Measurements from ENCODE around the gene PDLIM4.
A peak's percentile ranks its signal among the peaks of the same experiment; 100 is the strongest.

PDLIM4 gene

DNA sequence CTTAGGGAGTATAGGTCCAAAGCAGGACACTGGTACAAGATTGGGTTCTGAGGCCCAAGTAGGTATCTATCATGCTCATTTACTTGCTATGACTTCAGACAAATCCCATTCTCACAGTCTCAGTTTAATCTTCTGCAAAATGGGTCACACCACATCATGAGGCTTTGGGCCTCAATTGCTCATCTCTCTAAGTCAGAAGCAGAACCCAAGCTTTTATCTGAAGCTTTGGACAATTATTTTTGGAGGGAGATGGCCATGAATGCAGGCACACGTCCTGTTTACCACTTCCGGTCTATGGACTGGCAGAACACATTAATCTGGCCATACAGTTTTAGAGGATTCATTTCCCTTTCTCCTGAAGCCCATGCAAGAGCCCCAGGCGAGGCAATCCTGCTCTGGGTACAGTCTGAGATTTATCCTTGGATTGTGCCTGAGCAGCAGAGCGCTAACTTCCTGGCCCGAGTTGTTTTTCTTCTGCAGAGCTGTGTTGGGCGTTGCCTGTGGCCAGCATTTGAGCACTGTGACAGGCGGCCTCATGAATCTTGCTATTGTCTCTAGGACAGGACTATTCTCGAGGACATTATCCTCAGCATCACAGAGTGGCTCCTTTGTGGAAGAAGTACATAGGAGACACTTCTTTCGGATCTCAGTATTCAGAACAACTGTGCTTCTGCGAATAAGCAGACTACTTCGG is 52.8 kb downstream of the PDLIM4 start:
- no peak overlapping the region for H3K9ac ChIP-seq (ENCODE audit: insufficient read length, low read depth)
- no peak for DNase-seq (ENCODE audit: low read depth, low spot score)
- no peak overlapping the region for H3K4me3 ChIP-seq (ENCODE audit: insufficient read length, low read depth)
- peaks cover 7% of the 10 kb centered on the region for H3K9me3 ChIP-seq (ENCODE audit: insufficient read depth, low read length)
- TF ChIP-seq YY1 (IDR thresholded peaks at IDR 0.05; ENCODE audit: insufficient read depth, insufficient read length) (no peak), SUZ12 (IDR thresholded peaks at IDR 0.05; ENCODE audit: extremely low read depth, insufficient read depth, insufficient read length) (no peak), ZNF274 (IDR thresholded peaks at IDR 0.05; ENCODE audit: low read depth, low read length) (no peak)
- no peaks in the 10 kb centered on the region for H3K27me3 ChIP-seq (ENCODE audit: insufficient read depth, insufficient read length)
- no peaks in the 10 kb centered on the region for H3K36me3 ChIP-seq (ENCODE audit: insufficient read depth, insufficient read length, low read length)
- peaks cover 2% of the 10 kb centered on the region for H3K4me1 ChIP-seq (ENCODE audit: insufficient read depth, insufficient read length)

DNA sequence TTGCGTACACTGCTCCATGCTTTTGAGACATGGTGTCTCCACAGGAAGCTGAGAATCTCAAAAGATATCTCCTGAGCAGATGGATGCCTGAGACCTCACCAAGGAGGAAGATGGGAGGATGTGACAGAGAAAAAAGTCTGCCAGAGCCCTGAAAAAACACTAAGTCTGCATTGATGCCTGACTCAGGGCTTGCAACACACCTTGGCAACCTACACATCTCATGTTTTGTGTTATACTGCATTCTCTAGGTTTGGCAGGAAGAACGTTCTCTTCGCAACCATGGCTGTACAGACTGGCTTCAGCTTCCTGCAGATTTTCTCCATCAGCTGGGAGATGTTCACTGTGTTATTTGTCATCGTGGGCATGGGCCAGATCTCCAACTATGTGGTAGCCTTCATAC is 55.9 kb downstream of the PDLIM4 start:
- H3K9ac ChIP-seq (ENCODE audit: insufficient read length, low read depth) = no peak overlapping the region
- TF ChIP-seq ZNF274 (IDR thresholded peaks at IDR 0.05; ENCODE audit: low read depth, low read length) (no peak), YY1 (IDR thresholded peaks at IDR 0.05; ENCODE audit: insufficient read depth, insufficient read length) (no peak), SUZ12 (IDR thresholded peaks at IDR 0.05; ENCODE audit: extremely low read depth, insufficient read depth, insufficient read length) (no peak)
- H3K4me3 ChIP-seq (ENCODE audit: insufficient read length, low read depth) = no peak overlapping the region
- H3K36me3 ChIP-seq (ENCODE audit: insufficient read depth, insufficient read length, low read length) = no peaks in the 10 kb centered on the region
- H3K4me1 ChIP-seq (ENCODE audit: insufficient read depth, insufficient read length) = peaks cover 2% of the 10 kb centered on the region
- no peaks in the 10 kb centered on the region for H3K9me3 ChIP-seq (ENCODE audit: insufficient read depth, low read length)
- H3K27me3 ChIP-seq (ENCODE audit: insufficient read depth, insufficient read length) = no peaks in the 10 kb centered on the region
- DNase-seq (ENCODE audit: low read depth, low spot score) = no peak

DNA sequence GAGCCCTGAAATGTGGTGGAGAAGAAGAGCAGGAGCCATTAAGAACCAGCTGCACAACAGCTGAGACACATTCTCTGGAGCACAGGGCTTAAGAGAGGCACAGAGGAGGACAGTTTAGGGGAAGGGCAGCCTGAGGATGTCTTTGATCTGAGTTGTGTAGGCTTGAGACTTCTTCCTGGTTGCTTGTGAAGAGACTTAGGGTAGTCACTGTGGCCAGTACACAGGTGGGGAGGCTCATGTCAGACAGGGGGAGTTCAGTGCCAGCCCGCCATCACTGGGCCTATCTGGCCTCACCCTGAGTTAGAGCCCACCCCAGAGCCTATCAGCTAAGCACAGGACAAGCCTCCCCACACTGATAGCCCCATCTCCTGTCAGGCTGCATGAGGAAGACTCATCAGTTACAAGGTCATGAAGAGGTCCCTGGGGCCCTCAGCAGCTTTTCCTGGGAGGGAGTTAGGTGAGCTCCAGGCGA is 56.5 kb downstream of the PDLIM4 start:
- no peak overlapping the region for H3K4me3 ChIP-seq (ENCODE audit: insufficient read length, low read depth)
- H3K9me3 ChIP-seq (ENCODE audit: insufficient read depth, low read length) = no peaks in the 10 kb centered on the region
- DNase-seq (ENCODE audit: low read depth, low spot score) = no peak
- TF ChIP-seq SUZ12 (IDR thresholded peaks at IDR 0.05; ENCODE audit: extremely low read depth, insufficient read depth, insufficient read length) (no peak), YY1 (IDR thresholded peaks at IDR 0.05; ENCODE audit: insufficient read depth, insufficient read length) (no peak), ZNF274 (IDR thresholded peaks at IDR 0.05; ENCODE audit: low read depth, low read length) (no peak)
- H3K4me1 ChIP-seq (ENCODE audit: insufficient read depth, insufficient read length) = peaks cover 2% of the 10 kb centered on the region
- H3K36me3 ChIP-seq (ENCODE audit: insufficient read depth, insufficient read length, low read length) = no peaks in the 10 kb centered on the region
- no peak overlapping the region for H3K9ac ChIP-seq (ENCODE audit: insufficient read length, low read depth)
- H3K27me3 ChIP-seq (ENCODE audit: insufficient read depth, insufficient read length) = no peaks in the 10 kb centered on the region

DNA sequence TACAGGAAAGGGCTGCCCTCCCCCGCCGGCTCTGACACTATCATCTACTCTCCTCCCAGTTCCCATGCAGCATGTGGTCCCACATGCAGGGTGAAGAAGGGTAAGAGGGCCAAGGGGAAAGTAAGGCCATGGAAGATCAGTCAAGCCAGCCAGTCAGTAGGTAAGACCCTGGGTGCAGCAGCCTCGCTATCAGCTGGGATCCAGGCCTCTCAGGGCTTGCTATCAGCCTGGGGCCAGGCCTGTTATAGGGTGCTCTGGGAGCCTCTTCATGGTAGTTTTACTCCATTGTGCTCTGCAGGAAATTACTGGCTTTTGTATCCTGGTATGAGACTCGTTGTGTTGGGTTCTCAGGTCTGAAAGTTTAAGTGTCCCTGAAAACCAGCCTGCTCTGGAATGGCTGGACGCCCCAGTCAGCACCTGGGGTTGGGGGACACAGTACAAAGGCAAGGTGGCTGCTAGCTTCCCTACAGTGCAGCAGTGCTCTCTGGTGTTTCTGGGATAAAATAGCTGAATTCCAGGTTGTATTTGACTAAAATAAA is 58.1 kb downstream of the PDLIM4 start:
- H3K4me1 ChIP-seq (ENCODE audit: insufficient read depth, insufficient read length) = peaks cover 2% of the 10 kb centered on the region
- H3K4me3 ChIP-seq (ENCODE audit: insufficient read length, low read depth) = no peak overlapping the region
- no peaks in the 10 kb centered on the region for H3K36me3 ChIP-seq (ENCODE audit: insufficient read depth, insufficient read length, low read length)
- no peaks in the 10 kb centered on the region for H3K27me3 ChIP-seq (ENCODE audit: insufficient read depth, insufficient read length)
- no peak for DNase-seq (ENCODE audit: low read depth, low spot score)
- no peaks in the 10 kb centered on the region for H3K9me3 ChIP-seq (ENCODE audit: insufficient read depth, low read length)
- H3K9ac ChIP-seq (ENCODE audit: insufficient read length, low read depth) = no peak overlapping the region
- no peak for TF ChIP-seq ZNF274 (IDR thresholded peaks at IDR 0.05; ENCODE audit: low read depth, low read length)
- TF ChIP-seq YY1 (IDR thresholded peaks at IDR 0.05; ENCODE audit: insufficient read depth, insufficient read length) = no peak
- TF ChIP-seq SUZ12 (IDR thresholded peaks at IDR 0.05; ENCODE audit: extremely low read depth, insufficient read depth, insufficient read length) = no peak

DNA sequence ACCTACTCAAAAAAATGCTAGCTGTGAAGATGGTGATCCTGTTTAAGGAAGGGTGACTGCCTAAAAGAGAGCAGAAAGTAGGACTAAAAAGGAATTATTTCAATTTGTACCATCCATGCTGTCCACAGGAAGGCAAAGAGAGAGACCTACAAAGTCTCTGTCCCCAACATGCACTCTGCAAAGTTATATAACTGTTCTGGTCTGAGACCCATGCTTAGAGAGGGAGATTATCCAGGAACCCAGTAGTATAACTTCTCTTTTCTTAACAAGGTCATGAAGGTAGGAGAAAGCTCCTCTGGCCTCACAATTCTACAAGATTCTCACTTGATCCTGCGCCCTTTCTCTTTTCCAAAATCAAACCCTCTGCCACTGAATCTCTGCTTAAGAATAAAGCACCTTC is 62.5 kb downstream of the PDLIM4 start:
- H3K27me3 ChIP-seq (ENCODE audit: insufficient read depth, insufficient read length) = no peaks in the 10 kb centered on the region
- no peaks in the 10 kb centered on the region for H3K36me3 ChIP-seq (ENCODE audit: insufficient read depth, insufficient read length, low read length)
- H3K9me3 ChIP-seq (ENCODE audit: insufficient read depth, low read length) = no peaks in the 10 kb centered on the region
- TF ChIP-seq YY1 (IDR thresholded peaks at IDR 0.05; ENCODE audit: insufficient read depth, insufficient read length) (no peak), ZNF274 (IDR thresholded peaks at IDR 0.05; ENCODE audit: low read depth, low read length) (no peak), SUZ12 (IDR thresholded peaks at IDR 0.05; ENCODE audit: extremely low read depth, insufficient read depth, insufficient read length) (no peak)
- no peak overlapping the region for H3K9ac ChIP-seq (ENCODE audit: insufficient read length, low read depth)
- H3K4me1 ChIP-seq (ENCODE audit: insufficient read depth, insufficient read length) = peaks cover 2% of the 10 kb centered on the region
- H3K4me3 ChIP-seq (ENCODE audit: insufficient read length, low read depth) = no peak overlapping the region
- DNase-seq (ENCODE audit: low read depth, low spot score) = no peak

DNA sequence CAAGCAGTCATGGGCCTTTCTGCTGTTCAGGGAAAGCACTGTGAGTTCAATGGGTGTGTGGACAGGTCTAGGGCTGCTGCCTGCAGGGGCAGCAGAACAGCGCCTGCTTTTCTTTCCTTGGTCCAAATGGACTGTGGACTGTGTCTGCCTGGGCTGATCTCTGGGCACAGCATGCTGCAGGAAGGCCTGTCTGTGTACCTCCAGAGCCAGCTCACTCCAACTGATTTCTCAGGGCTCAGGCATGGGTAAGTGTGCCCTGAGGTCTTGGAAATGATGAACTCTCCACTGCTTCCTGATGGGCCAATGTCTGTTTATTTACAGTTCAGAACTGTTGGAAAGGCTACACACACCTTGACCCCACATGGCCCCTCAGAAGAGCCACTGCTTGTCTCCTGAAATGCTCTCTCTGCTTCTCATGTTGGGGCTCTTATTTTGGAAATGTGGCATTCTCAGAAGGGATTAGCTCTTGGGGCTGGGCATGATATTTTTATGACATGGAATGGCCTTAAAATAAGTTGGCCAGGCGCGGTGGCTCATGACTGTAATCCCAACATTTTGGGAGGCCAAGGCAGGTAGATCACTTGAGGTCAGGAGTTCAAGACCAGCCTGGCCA is 63.7 kb downstream of the PDLIM4 start:
- Histone ChIP-seq H3K36me3 (ENCODE audit: insufficient read depth, insufficient read length, low read length) (no peaks in the 10 kb centered on the region), H3K9me3 (ENCODE audit: insufficient read depth, low read length) (no peaks in the 10 kb centered on the region), H3K4me1 (ENCODE audit: insufficient read depth, insufficient read length) (peaks cover 2% of the 10 kb centered on the region), H3K27me3 (ENCODE audit: insufficient read depth, insufficient read length) (no peaks in the 10 kb centered on the region), H3K9ac (ENCODE audit: insufficient read length, low read depth) (no peak overlapping the region), H3K4me3 (ENCODE audit: insufficient read length, low read depth) (no peak overlapping the region)
- no peak for TF ChIP-seq ZNF274 (IDR thresholded peaks at IDR 0.05; ENCODE audit: low read depth, low read length)
- no peak for TF ChIP-seq YY1 (IDR thresholded peaks at IDR 0.05; ENCODE audit: insufficient read depth, insufficient read length)
- TF ChIP-seq SUZ12 (IDR thresholded peaks at IDR 0.05; ENCODE audit: extremely low read depth, insufficient read depth, insufficient read length) = no peak
- DNase-seq (ENCODE audit: low read depth, low spot score) = no peak

DNA sequence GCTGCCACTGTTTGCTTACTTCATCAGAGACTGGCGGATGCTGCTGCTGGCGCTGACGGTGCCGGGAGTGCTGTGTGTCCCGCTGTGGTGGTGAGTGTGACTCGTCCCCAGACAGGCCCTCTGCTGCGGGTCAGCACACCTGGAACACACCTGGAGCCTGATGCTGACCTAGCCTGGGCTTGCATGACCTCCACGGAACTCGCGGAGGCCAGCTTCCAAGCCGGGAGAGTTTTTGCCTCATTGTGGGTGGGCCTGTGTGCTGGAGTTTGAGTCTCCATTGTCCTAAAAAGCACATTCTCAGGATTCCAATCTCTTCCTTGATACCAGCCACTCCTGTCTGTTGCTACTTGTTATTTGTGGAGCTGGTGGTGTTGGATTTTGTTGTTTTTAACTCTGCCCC is 64.8 kb downstream of the PDLIM4 start:
- no peak for TF ChIP-seq ZNF274 (IDR thresholded peaks at IDR 0.05; ENCODE audit: low read depth, low read length)
- TF ChIP-seq YY1 (IDR thresholded peaks at IDR 0.05; ENCODE audit: insufficient read depth, insufficient read length) = no peak
- no peak for TF ChIP-seq SUZ12 (IDR thresholded peaks at IDR 0.05; ENCODE audit: extremely low read depth, insufficient read depth, insufficient read length)
- H3K4me3 ChIP-seq (ENCODE audit: insufficient read length, low read depth) = no peak overlapping the region
- H3K27me3 ChIP-seq (ENCODE audit: insufficient read depth, insufficient read length) = no peaks in the 10 kb centered on the region
- no peaks in the 10 kb centered on the region for H3K36me3 ChIP-seq (ENCODE audit: insufficient read depth, insufficient read length, low read length)
- H3K9me3 ChIP-seq (ENCODE audit: insufficient read depth, low read length) = no peaks in the 10 kb centered on the region
- no peak overlapping the region for H3K9ac ChIP-seq (ENCODE audit: insufficient read length, low read depth)
- H3K4me1 ChIP-seq (ENCODE audit: insufficient read depth, insufficient read length) = peaks cover 2% of the 10 kb centered on the region
- DNase-seq (ENCODE audit: low read depth, low spot score) = peak; percentile 13

Measured in NT2/D1 (cell line).